ENCODE results near the gene WDFY2. TPM values are rescaled to one million over a fixed set of nuclear protein-coding genes. Genes with fewer than 3 reads are reported as not detected.

The WDFY2 gene
- total RNA-seq, 1 donor, result 11.9 TPM

DNA sequence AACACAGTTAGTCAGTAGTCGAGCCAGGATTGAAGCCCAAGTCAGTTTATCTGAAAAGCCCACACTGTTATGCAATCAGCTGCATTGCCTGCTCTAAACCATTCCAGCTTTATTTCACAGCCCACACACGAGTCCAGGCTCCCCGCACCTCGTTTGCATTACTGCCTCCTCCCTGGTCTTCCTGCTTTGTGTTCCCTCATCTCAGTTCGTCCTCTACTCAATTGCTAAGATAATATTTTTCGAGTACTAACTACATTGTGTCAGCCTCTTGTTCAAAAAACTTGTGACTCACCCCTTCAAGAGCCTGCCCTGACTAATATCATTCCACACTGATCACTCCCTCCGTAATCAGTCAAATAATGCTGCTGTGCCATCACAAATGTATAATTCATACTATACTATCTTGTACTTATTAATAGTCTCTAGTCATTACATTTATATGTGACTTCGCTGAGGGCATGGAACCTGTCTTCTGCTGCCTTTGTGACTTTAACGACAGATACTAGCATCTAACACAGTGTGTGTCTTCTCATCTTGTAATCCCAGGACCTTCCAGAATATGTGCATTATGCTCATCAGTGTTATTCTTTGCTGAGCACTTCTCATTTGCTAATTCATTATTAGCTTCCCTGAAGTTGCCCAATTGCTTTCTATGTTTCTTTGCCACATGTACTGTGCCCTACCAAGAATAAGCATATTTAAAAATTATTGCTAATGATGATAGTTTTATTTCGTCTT is 26.2 kb upstream of the WDFY2 start:
- no peaks in the 10 kb centered on the region for H3K27me3 ChIP-seq (ENCODE audit: insufficient read depth, low read length)
- peak overlapping the region; percentile 74 for H3K4me2 ChIP-seq (ENCODE audit: insufficient read depth, low read length)
- no peaks in the 10 kb centered on the region for H4K20me1 ChIP-seq (ENCODE audit: insufficient read depth, low read length)
- peak overlapping the region; percentile 48 for H3K27ac ChIP-seq (ENCODE audit: low read depth, low read length)
- peak; percentile 59 for DNase-seq (ENCODE audit: insufficient read length, low spot score, missing footprints)
- no peaks in the 10 kb centered on the region for H3K9me3 ChIP-seq (ENCODE audit: low read depth, low read length)
- H2AFZ ChIP-seq (ENCODE audit: low read length), result peak overlapping the region; percentile 25
- H3K79me2 ChIP-seq (ENCODE audit: insufficient read depth, low read length), result no peaks in the 10 kb centered on the region
- H3K4me1 ChIP-seq (ENCODE audit: insufficient read depth, low read length), result peaks cover 16% of the 10 kb centered on the region
- peak overlapping the region; percentile 12 for H3K4me3 ChIP-seq (ENCODE audit: insufficient read depth, low read length)
- no peaks in the 10 kb centered on the region for H3K36me3 ChIP-seq (ENCODE audit: insufficient read depth, low read length)
- TF ChIP-seq, protein P1, sequence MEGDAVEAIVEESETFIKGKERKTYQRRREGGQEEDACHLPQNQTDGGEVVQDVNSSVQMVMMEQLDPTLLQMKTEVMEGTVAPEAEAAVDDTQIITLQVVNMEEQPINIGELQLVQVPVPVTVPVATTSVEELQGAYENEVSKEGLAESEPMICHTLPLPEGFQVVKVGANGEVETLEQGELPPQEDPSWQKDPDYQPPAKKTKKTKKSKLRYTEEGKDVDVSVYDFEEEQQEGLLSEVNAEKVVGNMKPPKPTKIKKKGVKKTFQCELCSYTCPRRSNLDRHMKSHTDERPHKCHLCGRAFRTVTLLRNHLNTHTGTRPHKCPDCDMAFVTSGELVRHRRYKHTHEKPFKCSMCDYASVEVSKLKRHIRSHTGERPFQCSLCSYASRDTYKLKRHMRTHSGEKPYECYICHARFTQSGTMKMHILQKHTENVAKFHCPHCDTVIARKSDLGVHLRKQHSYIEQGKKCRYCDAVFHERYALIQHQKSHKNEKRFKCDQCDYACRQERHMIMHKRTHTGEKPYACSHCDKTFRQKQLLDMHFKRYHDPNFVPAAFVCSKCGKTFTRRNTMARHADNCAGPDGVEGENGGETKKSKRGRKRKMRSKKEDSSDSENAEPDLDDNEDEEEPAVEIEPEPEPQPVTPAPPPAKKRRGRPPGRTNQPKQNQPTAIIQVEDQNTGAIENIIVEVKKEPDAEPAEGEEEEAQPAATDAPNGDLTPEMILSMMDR (IDR thresholded peaks at IDR 0.05; ENCODE audit: extremely low read depth, low read depth, low read length), result no peak

DNA sequence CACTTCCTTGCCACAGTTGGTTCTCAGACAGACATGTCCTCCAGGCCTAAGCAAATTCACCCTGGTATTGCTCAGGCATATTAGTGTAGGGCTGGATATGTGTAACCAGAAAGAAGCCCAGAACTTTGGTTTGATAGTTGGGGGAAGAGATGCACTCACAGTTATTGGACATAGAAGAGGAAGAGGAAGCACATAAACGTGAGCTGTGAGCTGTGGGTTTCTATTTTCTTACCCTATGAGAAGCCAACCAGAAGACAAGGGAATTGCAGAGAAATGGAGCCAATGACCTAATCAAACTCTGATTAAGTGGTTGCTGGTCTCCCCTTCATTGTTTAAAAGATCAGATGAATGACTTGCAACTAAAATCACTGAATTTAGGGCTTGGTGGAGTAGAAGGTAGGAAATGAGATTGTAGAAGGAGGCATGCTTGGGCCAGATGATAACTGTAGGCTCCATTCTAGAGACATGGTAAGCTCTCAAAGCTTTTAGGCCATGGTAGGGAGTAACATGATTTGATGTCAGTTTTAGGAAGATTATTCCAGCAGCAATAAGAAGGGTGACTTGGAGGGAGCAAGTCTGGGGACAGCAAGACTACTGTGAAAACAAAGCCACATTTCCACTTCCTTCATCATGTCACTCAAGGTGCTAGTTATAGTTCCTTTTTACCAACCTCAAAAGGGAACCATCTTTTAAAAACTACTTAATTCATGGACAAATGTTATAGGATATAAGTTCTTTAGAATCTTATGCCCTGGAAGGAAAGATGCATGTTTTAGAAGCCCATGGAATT is 24.1 kb upstream of the WDFY2 start:
- Histone ChIP-seq H3K36me3 (ENCODE audit: insufficient read depth, low read length) (no peaks in the 10 kb centered on the region), H3K4me2 (ENCODE audit: insufficient read depth, low read length) (no peak overlapping the region), H3K27me3 (ENCODE audit: insufficient read depth, low read length) (no peaks in the 10 kb centered on the region), H3K27ac (ENCODE audit: low read depth, low read length) (no peak overlapping the region), H3K4me1 (ENCODE audit: insufficient read depth, low read length) (peaks cover 16% of the 10 kb centered on the region), H3K4me3 (ENCODE audit: insufficient read depth, low read length) (no peak overlapping the region), H3K9me3 (ENCODE audit: low read depth, low read length) (no peaks in the 10 kb centered on the region), H3K79me2 (ENCODE audit: insufficient read depth, low read length) (no peaks in the 10 kb centered on the region), H4K20me1 (ENCODE audit: insufficient read depth, low read length) (no peaks in the 10 kb centered on the region), H2AFZ (ENCODE audit: low read length) (no peak overlapping the region)
- TF ChIP-seq, protein P1 (IDR thresholded peaks at IDR 0.05; ENCODE audit: extremely low read depth, low read depth, low read length), result no peak
- DNase-seq (ENCODE audit: insufficient read length, low spot score, missing footprints), result no peak

DNA sequence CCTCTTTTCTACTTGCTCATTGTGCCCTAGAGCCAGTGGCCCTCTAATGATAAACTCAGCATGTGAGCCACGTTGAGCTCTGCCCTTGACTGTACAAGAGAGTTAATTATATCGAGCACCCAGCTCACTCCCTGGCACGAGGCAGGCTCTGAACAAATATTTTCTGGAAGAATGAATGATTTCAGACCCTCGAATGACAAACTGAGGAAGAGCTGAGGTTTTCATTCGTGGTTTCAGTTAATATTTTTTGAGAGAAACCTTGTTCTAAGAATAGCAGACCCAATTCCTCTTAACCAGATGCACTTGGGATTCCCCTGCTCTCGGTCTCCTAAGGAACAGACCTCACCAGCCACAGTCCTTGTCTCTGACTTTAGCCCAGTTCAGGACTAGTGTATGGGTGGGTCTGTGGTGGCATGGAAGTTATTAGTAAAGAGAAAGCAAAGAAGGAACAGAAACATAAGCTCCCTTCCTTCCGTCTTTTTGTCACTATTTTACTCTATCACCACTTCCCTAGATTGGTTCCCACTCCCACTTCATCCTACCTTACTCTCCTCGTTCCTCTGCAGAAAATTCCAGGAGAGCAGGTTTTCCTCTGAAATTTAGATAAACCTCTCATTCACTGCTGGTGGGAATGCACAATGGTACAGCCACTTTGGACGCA is 22.1 kb upstream of the WDFY2 start:
- TF ChIP-seq, protein P1 (IDR thresholded peaks at IDR 0.05; ENCODE audit: extremely low read depth, low read depth, low read length), result no peak
- Histone ChIP-seq H2AFZ (ENCODE audit: low read length) (peak overlapping the region; percentile 32), H3K27ac (ENCODE audit: low read depth, low read length) (no peak overlapping the region), H3K36me3 (ENCODE audit: insufficient read depth, low read length) (no peaks in the 10 kb centered on the region), H3K79me2 (ENCODE audit: insufficient read depth, low read length) (no peaks in the 10 kb centered on the region), H3K4me2 (ENCODE audit: insufficient read depth, low read length) (no peak overlapping the region), H3K4me3 (ENCODE audit: insufficient read depth, low read length) (no peak overlapping the region), H3K4me1 (ENCODE audit: insufficient read depth, low read length) (peaks cover 16% of the 10 kb centered on the region), H4K20me1 (ENCODE audit: insufficient read depth, low read length) (no peaks in the 10 kb centered on the region), H3K27me3 (ENCODE audit: insufficient read depth, low read length) (no peaks in the 10 kb centered on the region), H3K9me3 (ENCODE audit: low read depth, low read length) (no peaks in the 10 kb centered on the region)
- DNase-seq (ENCODE audit: insufficient read length, low spot score, missing footprints), result no peak

DNA sequence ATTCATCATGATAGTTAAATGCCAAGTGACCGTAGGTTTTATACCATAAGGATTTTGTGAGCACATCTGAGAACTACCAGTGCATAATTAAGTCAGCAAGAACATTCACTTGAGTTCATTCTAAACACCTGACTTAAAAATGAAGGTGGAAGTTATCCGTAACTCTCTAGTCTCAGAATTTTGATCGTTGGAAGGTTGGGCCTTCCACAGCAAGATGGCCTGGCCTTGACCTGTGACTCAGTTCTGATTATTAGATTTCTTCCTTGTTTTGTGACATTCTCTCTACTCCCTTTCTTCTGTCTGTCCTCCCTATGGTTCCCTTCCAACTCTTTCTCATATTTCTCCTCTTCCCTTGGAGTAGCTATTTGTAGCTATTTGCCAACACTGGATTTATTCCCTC is 20.0 kb upstream of the WDFY2 start:
- Histone ChIP-seq H3K79me2 (ENCODE audit: insufficient read depth, low read length) (no peaks in the 10 kb centered on the region), H3K36me3 (ENCODE audit: insufficient read depth, low read length) (no peaks in the 10 kb centered on the region), H2AFZ (ENCODE audit: low read length) (no peak overlapping the region), H3K27me3 (ENCODE audit: insufficient read depth, low read length) (no peaks in the 10 kb centered on the region), H3K9me3 (ENCODE audit: low read depth, low read length) (no peaks in the 10 kb centered on the region), H3K4me3 (ENCODE audit: insufficient read depth, low read length) (no peak overlapping the region), H3K4me1 (ENCODE audit: insufficient read depth, low read length) (no peaks in the 10 kb centered on the region), H3K27ac (ENCODE audit: low read depth, low read length) (no peak overlapping the region), H4K20me1 (ENCODE audit: insufficient read depth, low read length) (no peaks in the 10 kb centered on the region), H3K4me2 (ENCODE audit: insufficient read depth, low read length) (no peak overlapping the region)
- TF ChIP-seq, protein P1 (IDR thresholded peaks at IDR 0.05; ENCODE audit: extremely low read depth, low read depth, low read length), result no peak
- DNase-seq (ENCODE audit: insufficient read length, low spot score, missing footprints), result peak; percentile 69
